HepG2 (cell line): ENCODE measurements around the gene COPZ2. TPM values are rescaled to one million over a fixed set of nuclear protein-coding genes. Genes with fewer than 3 reads are reported as not detected.

Source experiments
- CREM ChIP-seq, 2 experiments: sonication (generic) in 1 of 2; formaldehyde crosslinking in 1 of 2; IDR thresholded peaks; 2 replicates each; pipeline versions ENCODE4 v1.4.0 to v1.6.1; 2016 to 2020; ENCODE audit warnings: antibody characterized with exemption in 1 of 2, mild to moderate bottlenecking in 1 of 2, missing genetic modification reagents in 1 of 2
- ESRRA ChIP-seq: sonication (generic); formaldehyde crosslinking; IDR thresholded peaks from 2 replicates; pipeline ENCODE4 v1.5.1; 2020; ENCODE audit warnings: mild to moderate bottlenecking, low read depth, missing genetic modification reagents
- HNRNPLL ChIP-seq: fragments of 200-400 bp; formaldehyde crosslinking; IDR thresholded peaks from 2 replicates; pipeline ENCODE4 v1.6.1; 2017; ENCODE audit warnings: mild to moderate bottlenecking, low read depth, low read length; ENCODE audit not compliant: poor library complexity, severe bottlenecking
- KDM6A ChIP-seq: IDR thresholded peaks from 2 replicates; pipeline ENCODE4 v1.6.1; 2016; ENCODE audit warnings: low read depth
- MAFG ChIP-seq: sonication (generic); formaldehyde crosslinking; IDR thresholded peaks from 2 replicates; pipeline ENCODE4 v1.5.1; 2020; ENCODE audit warnings: mild to moderate bottlenecking, missing genetic modification reagents
- MTF2 ChIP-seq: sonication (generic); formaldehyde crosslinking; IDR thresholded peaks from 2 replicates; pipeline ENCODE4 v1.5.0; 2020; ENCODE audit warnings: missing genetic modification reagents, borderline replicate concordance
- NCOR1 ChIP-seq: fragments of 200-600 bp; sonication (generic); IDR thresholded peaks from 2 replicates; pipeline ENCODE4 v1.7.0; 2017; ENCODE audit warnings: antibody characterized with exemption, low read length, borderline replicate concordance
- NFIC ChIP-seq: IDR thresholded peaks from 2 replicates; pipeline ENCODE4 v1.6.1; 2012; ENCODE audit warnings: mild to moderate bottlenecking, low read length, inconsistent platforms
- NKX3-1 ChIP-seq: sonication (generic); formaldehyde crosslinking; IDR thresholded peaks from 2 replicates; pipeline ENCODE4 v1.5.0; 2020; ENCODE audit warnings: missing genetic modification reagents
- NRL ChIP-seq: sonication (generic); formaldehyde crosslinking; IDR thresholded peaks from 2 replicates; pipeline ENCODE4 v1.5.0; 2020; ENCODE audit warnings: missing genetic modification reagents, mild to moderate bottlenecking, moderate library complexity, borderline replicate concordance
- REPIN1 ChIP-seq: sonication (generic); formaldehyde crosslinking; IDR thresholded peaks from 2 replicates; pipeline ENCODE4 v1.8.0; 2022; ENCODE audit warnings: missing genetic modification reagents, low read depth, mild to moderate bottlenecking, borderline replicate concordance
- RNF2 ChIP-seq: fragments of 450-650 bp; conservative IDR thresholded peaks from 2 replicates; pipeline ENCODE4 v1.6.1; 2016; ENCODE audit warnings: low read depth
- SMYD3 ChIP-seq: sonication (generic); formaldehyde crosslinking; IDR thresholded peaks from 2 replicates; pipeline ENCODE4 v1.8.1; 2023; ENCODE audit warnings: mild to moderate bottlenecking, missing genetic modification reagents
- SNAI1 ChIP-seq: sonication (generic); formaldehyde crosslinking; IDR thresholded peaks from 2 replicates; pipeline ENCODE4 v1.5.0; 2020; ENCODE audit warnings: mild to moderate bottlenecking, missing genetic modification reagents, borderline replicate concordance
- SRF ChIP-seq: IDR thresholded peaks from 2 replicates; pipeline ENCODE4 v1.6.1; 2011; ENCODE audit warnings: mild to moderate bottlenecking, low read depth, low read length, moderate library complexity
- TBX3 ChIP-seq: fragments of 450-650 bp; IDR thresholded peaks from 2 replicates; pipeline ENCODE4 v1.6.1; 2017; ENCODE audit warnings: antibody characterized with exemption, mild to moderate bottlenecking, inconsistent platforms, borderline replicate concordance
- TOPORS ChIP-seq: sonication (generic); formaldehyde crosslinking; IDR thresholded peaks from 2 replicates; pipeline ENCODE4 v1.8.0; 2023; ENCODE audit warnings: mild to moderate bottlenecking, missing genetic modification reagents
- ZNF703 ChIP-seq: sonication (generic); formaldehyde crosslinking; IDR thresholded peaks from 2 replicates; pipeline ENCODE4 v1.5.1; 2020; ENCODE audit warnings: missing genetic modification reagents, mild to moderate bottlenecking, moderate library complexity, borderline replicate concordance
- polyA plus RNA-seq, 8 experiments: library from polyadenylated mRNA; depleted of rRNA in 3 of 8; stranded (reverse) in 7 of 8; unstranded in 1 of 8; fragments of >200 nt; fragmentation: Illumina TruSeq in 4 of 8; extraction: Trizol in 4 of 8; gene quantifications; 2 replicates each; pipeline versions ENCODE4 v1.2.1 to v1.2.3, GENCODE V29; 2011 to 2016; ENCODE audit warnings: low read depth in 4 of 8, missing spikeins in 1 of 8, mixed read lengths in 1 of 8; ENCODE audit not compliant: insufficient read depth in 1 of 8
- total RNA-seq, 5 experiments: library from RNA; depleted of rRNA; stranded (reverse); fragments of >200 nt; fragmentation: Illumina TruSeq; extraction: Trizol; gene quantifications; 2 replicates each; pipeline ENCODE4 v1.2.3, GENCODE V29; 2016; ENCODE audit warnings: low read depth in 1 of 5
- TF ChIP-seq, protein P1 (sequence below): IDR thresholded peaks from 2 replicates; pipeline ENCODE4 v1.6.1; 2016; ENCODE audit warnings: mild to moderate bottlenecking
- TF ChIP-seq, protein P2 (sequence below): sonication (generic); formaldehyde crosslinking; IDR thresholded peaks from 2 replicates; pipeline ENCODE4 v1.5.1; 2020; ENCODE audit warnings: missing genetic modification reagents, mild to moderate bottlenecking, borderline replicate concordance
- TF ChIP-seq, protein P3 (sequence below): sonication (generic); formaldehyde crosslinking; IDR thresholded peaks from 2 replicates; pipeline ENCODE4 v1.5.0; 2020; ENCODE audit warnings: missing genetic modification reagents
- TF ChIP-seq, protein P4 (sequence below): sonication (generic); formaldehyde crosslinking; conservative IDR thresholded peaks from 2 replicates; pipeline ENCODE4 v1.4.0; 2020; ENCODE audit warnings: missing genetic modification reagents
- TF ChIP-seq, protein P5 (sequence below): fragments of 450-650 bp; IDR thresholded peaks from 2 replicates; pipeline ENCODE4 v1.6.1; 2017

COPZ2 gene
- total and polyA plus RNA-seq, 2 of the 13 experiments (the other 11 are each of a cell fraction or from before 2014, with no cell fraction given) = 0.61 to 1.5 TPM

DNA sequence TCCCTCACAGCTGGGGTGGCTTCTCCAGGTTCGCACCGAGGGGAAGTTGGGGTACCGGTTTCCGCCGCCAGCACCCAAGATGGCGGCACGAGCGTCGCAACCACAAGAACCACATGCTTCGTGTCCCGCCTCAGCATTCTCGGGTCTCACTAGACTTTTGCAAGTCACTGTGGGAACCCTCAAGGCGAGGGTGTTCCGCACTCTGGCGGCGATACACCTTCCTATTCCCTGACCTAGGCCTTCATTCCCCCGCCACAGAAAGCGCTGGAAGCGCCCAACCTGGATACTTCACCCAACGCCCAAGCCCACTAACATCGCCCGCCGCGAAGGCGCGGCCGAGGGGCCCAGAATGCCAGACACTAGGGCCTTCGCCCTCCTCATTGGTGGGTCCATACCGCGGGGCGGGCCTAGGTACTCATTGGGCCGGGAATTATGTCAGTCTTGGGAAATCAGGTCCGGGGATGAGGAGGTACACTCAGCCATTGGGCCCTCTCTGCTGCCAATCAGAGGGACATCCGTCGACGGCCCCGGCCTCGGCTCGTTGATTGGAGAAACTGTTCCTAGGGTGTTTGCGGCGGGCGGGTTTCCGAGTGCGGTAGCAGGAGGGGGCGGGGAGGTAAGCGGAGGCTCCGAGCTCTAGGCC lies 10.3 kb upstream of the COPZ2 start, which contains the start of gene NFE2L1 (continued):
- TF ChIP-seq, protein P1, sequence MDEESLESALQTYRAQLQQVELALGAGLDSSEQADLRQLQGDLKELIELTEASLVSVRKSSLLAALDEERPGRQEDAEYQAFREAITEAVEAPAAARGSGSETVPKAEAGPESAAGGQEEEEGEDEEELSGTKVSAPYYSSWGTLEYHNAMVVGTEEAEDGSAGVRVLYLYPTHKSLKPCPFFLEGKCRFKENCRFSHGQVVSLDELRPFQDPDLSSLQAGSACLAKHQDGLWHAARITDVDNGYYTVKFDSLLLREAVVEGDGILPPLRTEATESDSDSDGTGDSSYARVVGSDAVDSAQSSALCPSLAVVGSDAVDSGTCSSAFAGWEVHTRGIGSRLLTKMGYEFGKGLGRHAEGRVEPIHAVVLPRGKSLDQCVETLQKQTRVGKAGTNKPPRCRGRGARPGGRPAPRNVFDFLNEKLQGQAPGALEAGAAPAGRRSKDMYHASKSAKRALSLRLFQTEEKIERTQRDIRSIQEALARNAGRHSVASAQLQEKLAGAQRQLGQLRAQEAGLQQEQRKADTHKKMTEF (CRISPR knock-in tag) = peak; percentile 44; the same call in 1 of the 2 replicates
- 0 out of 2 replicates have a peak, but pooled peaks have one; percentile 76 for TF ChIP-seq MTF2 (CRISPR knock-in tag)
- TF ChIP-seq, protein P2, sequence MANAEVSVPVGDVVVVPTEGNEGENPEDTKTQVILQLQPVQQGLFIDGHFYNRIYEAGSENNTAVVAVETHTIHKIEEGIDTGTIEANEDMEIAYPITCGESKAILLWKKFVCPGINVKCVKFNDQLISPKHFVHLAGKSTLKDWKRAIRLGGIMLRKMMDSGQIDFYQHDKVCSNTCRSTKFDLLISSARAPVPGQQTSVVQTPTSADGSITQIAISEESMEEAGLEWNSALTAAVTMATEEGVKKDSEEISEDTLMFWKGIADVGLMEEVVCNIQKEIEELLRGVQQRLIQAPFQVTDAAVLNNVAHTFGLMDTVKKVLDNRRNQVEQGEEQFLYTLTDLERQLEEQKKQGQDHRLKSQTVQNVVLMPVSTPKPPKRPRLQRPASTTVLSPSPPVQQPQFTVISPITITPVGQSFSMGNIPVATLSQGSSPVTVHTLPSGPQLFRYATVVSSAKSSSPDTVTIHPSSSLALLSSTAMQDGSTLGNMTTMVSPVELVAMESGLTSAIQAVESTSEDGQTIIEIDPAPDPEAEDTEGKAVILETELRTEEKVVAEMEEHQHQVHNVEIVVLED = peak; percentile 66
- TF ChIP-seq TOPORS (CRISPR knock-in tag) = peak; percentile 41; the same call in 1 of the 2 replicates
- no peak for TF ChIP-seq SRF
- no peak for TF ChIP-seq NFIC
- peak; percentile 94 for TF ChIP-seq HNRNPLL
- TF ChIP-seq, protein P3, sequence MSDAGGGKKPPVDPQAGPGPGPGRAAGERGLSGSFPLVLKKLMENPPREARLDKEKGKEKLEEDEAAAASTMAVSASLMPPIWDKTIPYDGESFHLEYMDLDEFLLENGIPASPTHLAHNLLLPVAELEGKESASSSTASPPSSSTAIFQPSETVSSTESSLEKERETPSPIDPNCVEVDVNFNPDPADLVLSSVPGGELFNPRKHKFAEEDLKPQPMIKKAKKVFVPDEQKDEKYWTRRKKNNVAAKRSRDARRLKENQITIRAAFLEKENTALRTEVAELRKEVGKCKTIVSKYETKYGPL (CRISPR knock-in tag) = no peak
- no peak; the same call in 1 of the 2 replicates for TF ChIP-seq NCOR1
- TF ChIP-seq ESRRA (CRISPR knock-in tag) = peak; percentile 36; the same call in 1 of the 2 replicates
- TF ChIP-seq CREM (IDR thresholded peaks at IDR 0.05) = peak; percentile 93
- TF ChIP-seq CREM (CRISPR knock-in tag; IDR thresholded peaks at IDR 0.05) = no peak
- peak; percentile 74; the same call in 1 of the 2 replicates for TF ChIP-seq REPIN1 (CRISPR knock-in tag)
- TF ChIP-seq NRL (CRISPR knock-in tag) = peak; percentile 98
- 0 out of 2 replicates have a peak, but pooled peaks have one; percentile 40 for TF ChIP-seq MAFG (CRISPR knock-in tag)
- peak; percentile 89; the same call in 1 of the 2 replicates for TF ChIP-seq SNAI1 (CRISPR knock-in tag)
- peak; percentile 68; the same call in 1 of the 2 replicates for TF ChIP-seq TBX3
- TF ChIP-seq KDM6A (CRISPR knock-in tag) = no peak
- TF ChIP-seq, protein P4, sequence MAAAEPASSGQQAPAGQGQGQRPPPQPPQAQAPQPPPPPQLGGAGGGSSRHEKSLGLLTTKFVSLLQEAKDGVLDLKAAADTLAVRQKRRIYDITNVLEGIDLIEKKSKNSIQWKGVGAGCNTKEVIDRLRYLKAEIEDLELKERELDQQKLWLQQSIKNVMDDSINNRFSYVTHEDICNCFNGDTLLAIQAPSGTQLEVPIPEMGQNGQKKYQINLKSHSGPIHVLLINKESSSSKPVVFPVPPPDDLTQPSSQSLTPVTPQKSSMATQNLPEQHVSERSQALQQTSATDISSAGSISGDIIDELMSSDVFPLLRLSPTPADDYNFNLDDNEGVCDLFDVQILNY (CRISPR knock-in tag) = no peak
- peak; percentile 80 for TF ChIP-seq RNF2
- TF ChIP-seq, protein P5, sequence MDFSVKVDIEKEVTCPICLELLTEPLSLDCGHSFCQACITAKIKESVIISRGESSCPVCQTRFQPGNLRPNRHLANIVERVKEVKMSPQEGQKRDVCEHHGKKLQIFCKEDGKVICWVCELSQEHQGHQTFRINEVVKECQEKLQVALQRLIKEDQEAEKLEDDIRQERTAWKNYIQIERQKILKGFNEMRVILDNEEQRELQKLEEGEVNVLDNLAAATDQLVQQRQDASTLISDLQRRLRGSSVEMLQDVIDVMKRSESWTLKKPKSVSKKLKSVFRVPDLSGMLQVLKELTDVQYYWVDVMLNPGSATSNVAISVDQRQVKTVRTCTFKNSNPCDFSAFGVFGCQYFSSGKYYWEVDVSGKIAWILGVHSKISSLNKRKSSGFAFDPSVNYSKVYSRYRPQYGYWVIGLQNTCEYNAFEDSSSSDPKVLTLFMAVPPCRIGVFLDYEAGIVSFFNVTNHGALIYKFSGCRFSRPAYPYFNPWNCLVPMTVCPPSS = no peak
- TF ChIP-seq NKX3-1 (CRISPR knock-in tag) = peak; percentile 84
- TF ChIP-seq SMYD3 = 0 out of 2 replicates have a peak, but pooled peaks have one; percentile 41
- peak; percentile 90 for TF ChIP-seq ZNF703 (CRISPR knock-in tag)
